Activated CD4-positive, CD25-positive, alpha-beta regulatory T cell treated with anti-CD3 and anti-CD28 coated beads, Interleukin-2, amount 50 U/mL, for 24 hours (primary cell): ENCODE measurements around the gene SLC9A8.
A peak's percentile ranks its signal among the peaks of the same experiment; 100 is the strongest.

Source experiments
- ATAC-seq, 2 donors: fragments of 150-1000 bp; cut with Tn5 transposase; one replicate each; pipeline ENCODE4 v1.10.0; 2021; ENCODE audit warnings: mild to moderate bottlenecking in 1 of 2, moderate library complexity in 1 of 2

Gene SLC9A8

DNA sequence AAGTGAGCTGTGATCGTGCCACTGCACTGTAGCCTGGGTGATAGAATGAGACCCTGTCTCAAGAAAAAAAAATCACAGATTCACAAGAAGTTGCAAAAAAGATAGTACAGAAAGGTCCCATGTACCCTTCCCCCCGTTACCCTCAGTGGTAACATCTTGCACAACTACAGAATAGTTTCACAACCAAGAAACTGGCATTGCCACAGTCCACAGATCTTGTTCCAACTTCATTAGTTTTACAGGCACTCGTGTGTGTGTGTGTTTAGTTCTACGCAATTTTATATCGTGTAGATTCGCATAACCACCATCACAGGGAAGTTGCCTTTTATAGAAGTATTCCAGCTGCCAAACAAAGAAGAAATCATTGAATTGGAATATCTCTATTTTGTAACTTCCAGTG, 83.6 kb downstream of the SLC9A8 start:
- no peak for ATAC-seq

DNA sequence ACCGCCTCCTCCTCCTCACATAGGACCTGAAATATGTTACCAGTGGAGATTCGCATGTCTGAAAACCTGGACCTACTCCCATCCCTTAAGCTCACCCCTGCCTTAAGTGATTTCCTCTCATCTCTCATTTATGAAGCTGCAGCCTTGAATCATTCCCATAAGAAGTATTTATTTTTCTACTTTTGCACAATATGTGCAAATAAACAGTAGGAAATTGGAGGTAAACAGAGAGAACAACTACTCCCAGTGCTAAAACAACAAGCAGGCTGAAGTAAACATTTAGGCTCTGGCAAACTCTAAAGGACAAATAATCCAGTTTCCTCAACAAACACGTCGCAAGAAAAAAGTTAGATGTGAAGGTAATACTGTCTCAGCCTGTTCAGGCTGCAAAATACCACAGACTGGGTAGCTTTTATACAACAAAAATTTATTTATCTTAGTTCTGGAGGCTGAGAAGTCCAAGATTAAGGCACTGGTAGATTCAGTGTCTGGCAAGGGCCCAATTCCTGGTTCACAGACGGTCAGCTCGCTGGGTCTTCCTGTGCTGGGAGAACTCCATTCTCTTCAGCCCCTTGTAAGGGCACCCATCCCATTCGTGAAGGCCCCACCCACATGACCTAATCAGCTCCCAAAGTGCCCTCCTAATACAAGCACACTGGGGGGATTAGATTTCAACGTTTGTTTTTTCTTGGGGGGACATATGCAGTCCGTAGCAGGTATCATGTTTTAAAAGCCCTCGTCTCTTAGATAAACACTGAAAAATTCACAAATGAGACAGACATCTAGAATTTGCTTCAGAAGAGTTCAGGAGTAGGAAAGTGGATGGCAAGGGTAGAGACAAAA, 87.1 kb downstream of the SLC9A8 start:
- no peak for ATAC-seq

DNA sequence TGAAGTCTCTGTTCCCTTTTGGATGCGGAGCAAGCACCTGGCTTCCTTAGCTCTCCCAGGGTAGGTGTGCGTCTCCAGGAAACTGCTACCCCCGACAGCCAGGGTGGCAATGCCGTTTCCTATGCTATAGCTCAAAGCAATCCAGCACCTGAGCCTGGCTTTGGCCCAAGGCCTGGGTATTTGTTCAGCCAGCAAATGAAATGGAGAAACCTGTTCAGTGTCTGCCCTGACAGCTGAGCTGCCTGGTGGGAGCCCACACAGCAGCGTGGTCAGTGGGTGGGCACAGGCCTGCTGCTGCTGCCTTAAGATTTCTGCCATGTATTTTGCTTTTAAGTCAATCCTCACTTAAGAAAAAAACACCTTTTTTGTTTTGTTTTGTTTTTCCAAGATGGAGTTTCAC, 89.0 kb downstream of the SLC9A8 start:
- ATAC-seq, result no peak

DNA sequence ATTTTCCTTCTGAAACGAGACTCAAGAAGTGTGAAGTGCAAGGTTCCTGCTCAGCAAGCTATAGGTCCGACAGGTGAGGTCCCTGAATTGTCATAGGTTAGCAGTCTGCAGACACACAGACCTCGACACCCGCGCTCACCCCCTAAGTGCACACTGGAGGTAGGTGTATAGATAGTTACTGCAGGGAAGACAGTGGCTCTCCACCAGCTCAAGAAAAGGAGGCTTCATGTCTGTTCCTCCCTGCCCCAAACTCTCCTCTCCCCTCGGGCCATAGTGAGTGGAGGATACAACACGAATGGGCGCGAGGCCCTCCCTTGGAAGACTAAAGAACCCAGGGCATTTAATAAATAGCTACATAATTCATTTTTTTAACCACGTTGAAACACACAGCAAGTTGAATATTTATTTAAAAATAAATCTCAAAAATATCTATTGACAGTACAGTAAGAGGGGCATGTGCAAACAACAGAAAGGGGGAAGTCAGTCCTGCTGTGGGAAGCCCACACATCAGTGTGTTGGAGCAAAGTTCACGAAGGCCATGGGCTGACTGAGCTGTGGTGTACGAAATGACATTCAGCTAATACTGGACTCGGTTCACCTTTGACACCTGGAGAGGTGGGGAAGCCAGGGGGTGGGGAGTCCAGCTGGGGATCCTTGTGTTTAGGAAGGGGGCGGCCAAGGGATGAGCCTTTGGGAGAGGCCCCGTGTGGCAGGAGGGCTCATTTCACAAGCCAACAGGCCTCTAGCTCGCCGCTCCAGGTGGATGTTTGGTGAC, 92.0 kb downstream of the SLC9A8 start:
- no peak for ATAC-seq

DNA sequence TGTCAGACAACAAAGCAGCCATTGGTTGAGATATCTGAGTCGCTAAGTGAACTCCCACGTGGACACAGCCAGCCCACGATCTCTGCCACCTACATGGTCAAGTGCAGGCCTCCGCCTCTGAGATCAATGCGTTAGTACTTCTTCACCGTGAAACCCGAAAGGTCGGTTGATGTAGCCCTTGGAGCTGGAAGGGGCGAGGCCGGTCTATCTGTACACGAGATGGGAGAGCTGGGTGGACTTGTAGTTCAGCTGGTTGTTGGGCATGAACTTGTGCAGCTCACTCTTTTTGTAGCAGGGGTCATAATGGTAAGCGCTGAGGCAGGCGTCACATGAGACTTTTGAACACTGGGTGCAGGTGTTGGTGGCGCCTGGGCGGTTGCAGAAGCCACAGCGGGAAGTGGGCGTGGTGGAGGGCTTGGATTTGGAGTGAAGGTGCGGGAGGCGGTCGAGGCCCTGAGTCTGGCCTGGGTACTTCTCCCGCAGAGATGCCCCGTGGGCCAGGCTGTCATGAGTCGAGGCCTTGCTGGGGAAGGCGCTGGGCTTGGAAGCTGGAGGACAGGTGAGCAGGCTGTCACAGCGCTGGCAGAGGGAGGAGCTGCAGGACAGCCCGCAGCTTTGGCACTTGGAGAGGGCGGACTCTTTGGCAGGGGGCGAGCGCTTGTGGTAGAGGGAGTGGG, 92.9 kb downstream of the SLC9A8 start:
- no peak for ATAC-seq

DNA sequence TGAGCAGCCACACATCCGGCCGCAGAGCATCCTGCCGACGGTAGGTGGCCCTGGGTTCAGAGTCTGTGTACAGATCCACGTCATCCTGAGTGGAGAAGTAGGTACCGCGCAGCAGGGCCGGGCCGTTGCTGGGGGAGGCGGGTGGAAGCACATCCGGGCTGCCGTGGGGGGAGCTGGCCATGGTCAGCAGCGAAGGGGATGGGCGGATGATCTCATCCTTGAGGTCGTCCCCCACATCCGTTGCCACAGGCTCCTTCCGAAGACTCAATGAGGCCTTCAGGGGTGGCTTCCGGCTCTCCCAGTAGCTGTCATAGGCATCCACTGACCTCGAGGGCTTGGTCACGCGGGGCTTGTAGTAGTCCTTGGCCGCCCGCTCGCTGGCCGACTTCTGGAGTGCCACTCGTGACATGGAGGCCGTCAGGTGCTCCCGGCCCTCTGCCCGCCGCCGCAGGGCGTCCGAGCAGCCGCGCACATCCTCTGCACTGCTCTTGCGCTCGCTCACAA, 93.5 kb downstream of the SLC9A8 start:
- ATAC-seq, result no peak

DNA sequence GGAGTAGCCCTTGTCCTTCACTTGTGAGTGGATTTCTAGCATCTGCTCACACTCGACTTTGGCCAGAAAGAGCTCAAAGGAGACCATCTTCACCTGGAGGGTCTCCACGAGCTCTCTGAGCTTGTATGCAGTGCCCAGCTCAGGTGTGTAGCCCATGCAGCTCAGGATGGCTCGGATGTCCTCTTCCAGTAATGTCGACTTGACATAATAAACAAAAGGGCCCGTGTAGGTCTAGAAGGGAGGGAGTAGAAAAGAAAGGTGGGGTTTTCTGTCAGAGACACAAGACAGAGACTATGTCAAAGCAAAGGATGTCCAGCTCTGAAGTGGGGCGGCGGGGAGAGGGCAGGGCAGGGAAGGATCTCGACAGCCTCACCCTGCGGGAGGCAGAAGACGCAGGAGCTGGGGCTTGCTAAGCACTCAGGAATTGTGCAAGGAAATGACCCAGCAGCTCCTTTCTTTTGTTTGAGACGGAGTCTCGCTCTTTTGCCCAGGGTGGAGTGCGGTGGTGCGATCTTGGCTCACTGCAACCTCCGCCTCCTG, 94.1 kb downstream of the SLC9A8 start:
- no peak for ATAC-seq

DNA sequence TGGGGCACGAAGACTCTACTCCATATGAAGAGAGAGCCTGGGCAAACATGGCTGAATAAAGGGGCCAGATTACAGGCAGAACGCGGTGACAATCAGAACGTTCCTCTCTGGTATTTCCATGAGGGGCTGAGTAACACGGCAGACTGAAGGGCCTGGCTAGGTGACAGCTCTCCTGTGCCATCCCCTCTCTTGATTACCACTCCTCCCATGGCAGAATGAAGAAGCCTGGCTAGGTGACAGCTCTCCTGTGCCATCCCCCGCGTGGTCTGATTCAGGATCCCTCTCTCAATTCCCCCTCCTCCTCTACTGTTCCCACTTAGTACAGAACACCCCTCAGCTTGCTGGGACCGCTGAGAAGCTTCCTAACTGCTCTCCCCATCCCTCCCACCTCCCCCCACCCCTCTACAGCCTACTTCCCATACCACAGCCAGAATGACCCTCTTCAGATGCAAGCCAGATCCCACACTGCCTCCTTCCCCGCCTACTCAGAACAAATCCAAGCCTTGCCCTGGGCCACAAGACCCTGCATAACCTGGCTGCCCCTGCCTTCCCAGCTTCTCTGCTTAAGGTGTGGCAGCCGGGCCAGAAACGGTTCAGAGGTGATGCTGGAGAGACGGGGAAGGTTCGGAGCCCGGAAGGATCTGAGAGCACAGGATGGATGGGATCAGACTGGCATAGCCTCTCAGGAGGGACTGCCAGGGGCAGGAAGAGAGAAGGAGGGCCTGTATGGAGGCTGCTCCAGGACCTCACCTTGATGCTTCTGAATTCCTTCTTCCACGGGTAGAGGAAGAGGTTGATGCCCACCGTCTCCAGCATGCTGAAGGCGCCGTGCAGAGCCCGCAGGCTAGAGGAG, 95.0 kb downstream of the SLC9A8 start:
- no peak for ATAC-seq

DNA sequence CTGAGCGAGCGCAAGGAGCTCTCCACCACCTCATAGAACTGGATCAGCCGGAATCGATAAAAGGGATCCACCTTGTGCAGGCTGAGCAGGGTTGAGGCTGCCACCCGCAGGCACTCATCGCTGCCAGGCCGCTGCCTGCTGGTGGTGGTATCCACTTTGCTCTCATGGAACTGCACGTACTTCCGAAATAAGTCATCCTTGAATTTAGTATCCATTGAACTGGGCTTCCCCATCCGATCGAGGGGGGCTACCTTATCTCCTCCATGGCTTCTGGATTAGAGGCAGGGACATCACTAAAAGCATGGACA, 95.6 kb downstream of the SLC9A8 start:
- ATAC-seq, result no peak

DNA sequence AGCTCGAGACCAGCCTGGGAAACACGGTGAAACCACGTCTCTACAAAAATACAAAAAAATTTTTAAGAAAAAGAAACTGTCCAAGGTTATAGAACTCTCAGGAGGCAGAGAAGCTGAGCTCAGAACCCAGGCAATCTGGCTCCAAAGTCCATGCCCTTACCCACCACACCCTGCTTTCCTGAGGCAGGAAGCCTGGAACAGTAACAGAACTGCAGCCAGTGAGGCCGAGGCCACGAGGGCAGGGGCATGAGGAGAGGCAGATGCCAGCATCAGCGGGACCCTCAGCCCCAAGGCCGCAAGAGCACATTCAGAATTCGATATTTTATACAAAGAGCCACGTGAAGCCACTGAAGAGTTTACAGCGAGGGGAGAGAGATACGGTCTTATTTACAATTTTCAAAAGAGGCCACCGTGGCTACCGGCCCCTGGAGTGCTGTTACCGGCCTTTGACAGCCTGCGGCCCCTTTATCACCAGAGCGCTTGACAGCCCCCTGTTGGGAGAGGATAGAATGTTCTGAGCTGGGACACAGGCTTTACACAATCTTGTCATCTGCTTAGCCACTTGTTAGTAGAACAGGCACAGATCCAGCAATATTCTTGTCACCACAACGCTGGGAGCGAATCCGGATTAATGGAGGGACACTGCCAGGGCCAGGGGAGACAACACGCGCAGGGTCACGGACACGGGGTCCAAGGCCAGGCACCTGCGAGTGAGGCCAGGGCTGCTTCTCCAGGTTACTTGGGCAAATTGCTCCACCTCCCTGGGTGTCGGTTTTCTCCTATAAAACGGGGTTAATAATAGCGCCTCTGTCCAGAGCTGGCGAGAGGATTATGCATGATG, 97.1 kb downstream of the SLC9A8 start:
- no peak for ATAC-seq

DNA sequence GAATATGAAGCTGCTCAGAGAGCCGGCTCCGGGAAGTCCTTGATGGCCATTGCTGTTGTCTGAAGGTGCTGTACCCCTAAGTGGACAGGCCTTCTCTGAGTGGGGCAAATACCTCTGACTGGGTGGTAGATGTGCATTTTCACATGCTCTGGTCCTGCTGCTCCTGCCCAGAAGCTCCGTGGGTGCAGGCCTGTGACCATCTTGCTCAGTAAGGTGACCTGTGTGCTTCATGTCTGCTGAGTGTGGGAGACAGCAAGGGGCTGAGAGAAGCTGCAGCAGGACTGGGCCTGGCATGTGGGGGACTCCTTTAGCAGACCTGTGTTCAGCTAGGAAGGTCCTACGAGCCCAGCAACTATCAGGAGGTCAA, 97.7 kb downstream of the SLC9A8 start:
- ATAC-seq, result no peak

DNA sequence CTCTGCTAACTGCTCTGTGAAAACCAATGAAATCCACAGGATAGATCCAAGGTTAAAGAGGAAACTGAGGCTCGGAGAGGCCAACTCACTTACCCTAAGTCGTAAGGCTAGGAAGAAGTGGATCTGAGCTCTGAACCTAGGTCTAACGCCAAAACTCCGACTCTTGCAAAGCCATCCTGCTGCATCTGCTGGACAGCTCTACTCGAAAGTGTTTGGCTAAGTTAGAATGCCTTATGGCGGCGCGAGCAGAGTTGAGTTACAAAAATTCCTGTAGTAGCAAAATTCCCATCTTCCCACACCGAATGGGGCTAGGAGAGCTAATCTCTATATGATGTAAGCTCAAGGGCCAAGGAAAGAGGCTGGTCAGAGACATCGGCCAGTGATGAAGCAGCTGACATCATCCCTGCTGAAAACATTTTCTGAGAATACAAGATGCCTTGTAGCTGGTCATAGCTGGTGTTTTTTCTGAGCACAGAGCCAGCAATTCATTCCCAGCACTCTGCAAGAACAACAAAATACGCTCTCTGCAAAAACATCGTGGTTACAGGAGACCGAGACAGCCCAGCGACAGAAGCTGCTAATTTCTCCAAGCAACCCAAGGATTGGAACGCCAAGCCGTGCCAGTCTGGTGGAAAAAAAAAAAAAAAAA, 100.9 kb downstream of the SLC9A8 start:
- ATAC-seq, result no peak

DNA sequence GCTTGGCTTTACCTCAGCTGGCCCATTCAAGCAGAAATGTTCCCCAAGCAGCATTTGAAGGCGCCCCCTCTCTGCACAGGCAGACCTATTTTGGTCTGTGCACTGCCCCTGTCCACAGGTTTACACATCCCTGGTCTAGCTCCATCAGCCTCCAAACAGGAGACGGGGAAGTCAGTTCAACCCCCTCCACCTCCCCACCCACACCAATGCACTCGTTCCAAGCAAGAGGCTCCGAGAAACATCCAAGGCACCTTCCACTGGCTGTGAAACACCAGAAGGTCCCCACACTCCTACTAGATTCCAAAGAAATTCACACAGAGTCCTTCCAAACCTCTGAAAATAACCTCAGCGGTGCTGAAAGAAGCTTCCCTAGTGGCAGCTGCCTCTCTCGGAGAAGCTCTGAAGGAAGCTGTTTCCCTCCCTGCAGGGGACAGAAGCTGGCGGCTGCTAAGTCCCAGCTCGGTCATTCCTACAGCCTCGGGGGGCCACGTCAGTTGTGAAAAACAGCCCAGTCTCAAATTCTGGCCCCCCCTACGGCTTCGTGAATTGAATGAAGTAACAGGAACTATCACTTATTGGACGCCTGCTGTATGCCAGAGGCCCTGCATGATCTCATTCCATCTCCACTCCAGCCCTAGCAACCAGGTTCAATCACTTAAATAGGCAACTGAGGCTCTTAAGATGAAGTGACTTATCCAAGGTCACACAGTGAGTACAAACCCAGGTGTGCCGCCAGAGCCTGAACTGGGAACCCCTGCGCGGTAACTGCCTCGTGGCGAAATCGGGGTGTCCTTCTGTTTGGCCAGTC, 101.9 kb downstream of the SLC9A8 start:
- ATAC-seq, result no peak

DNA sequence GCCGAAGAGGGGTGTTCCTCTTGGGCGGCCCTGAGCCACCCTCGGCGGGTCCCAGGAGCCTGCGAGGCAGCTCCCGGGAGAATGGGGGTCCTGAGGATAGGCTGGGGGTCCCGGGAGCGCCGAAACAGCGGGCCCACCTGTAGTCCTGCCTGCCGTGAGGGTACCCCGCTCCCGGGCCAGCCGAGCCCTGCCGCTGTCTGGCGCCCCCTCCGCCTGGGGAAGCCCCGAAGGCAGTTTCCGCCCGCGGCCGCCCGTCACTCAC, 102.4 kb downstream of the SLC9A8 start:
- peak; percentile 15 to 18 for ATAC-seq

DNA sequence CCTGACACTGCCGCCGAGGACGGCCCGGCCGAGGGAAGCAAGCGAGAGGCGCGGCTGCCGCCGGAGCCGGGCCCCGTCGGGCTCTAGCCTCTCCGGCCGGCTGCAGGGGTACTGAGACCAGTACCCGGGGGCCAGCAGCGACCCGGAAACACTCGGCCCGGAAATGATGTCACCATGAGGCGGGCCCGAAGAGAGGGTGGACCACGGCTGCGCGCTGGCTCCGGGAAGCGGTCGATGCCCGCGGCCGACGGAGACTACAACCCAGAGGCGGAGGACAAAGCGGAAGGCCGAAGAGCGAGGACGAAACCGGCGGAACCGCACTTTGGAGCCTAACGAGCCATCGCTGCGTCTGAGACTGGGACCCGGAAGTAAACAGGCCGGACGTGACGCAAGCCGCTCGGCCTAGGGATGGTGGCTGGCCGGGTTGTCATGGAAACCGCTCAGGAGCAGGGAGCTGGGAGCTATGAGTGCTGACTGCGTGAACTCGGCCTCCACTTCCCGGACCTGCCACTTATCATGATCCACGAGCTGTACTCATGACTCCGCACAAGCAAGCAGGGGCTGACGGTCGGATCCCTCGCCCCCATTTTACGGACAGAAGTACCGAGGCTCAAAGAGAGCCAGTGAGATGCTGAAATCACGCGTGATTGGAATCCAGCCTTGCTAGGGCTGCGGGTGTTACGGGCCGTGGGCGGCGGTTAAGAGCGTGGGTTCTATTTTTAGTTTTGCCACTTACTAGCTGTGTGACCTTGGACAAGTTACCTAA, 102.9 kb downstream of the SLC9A8 start, which contains the start of gene SPATA2:
TSS of gene SPATA2 (minus strand) at position 150 of the 766 bp plus-strand sequence. CDS start 7,039 bp downstream, outside the sequence.
- ATAC-seq, result peak; percentile 84 to 86

DNA sequence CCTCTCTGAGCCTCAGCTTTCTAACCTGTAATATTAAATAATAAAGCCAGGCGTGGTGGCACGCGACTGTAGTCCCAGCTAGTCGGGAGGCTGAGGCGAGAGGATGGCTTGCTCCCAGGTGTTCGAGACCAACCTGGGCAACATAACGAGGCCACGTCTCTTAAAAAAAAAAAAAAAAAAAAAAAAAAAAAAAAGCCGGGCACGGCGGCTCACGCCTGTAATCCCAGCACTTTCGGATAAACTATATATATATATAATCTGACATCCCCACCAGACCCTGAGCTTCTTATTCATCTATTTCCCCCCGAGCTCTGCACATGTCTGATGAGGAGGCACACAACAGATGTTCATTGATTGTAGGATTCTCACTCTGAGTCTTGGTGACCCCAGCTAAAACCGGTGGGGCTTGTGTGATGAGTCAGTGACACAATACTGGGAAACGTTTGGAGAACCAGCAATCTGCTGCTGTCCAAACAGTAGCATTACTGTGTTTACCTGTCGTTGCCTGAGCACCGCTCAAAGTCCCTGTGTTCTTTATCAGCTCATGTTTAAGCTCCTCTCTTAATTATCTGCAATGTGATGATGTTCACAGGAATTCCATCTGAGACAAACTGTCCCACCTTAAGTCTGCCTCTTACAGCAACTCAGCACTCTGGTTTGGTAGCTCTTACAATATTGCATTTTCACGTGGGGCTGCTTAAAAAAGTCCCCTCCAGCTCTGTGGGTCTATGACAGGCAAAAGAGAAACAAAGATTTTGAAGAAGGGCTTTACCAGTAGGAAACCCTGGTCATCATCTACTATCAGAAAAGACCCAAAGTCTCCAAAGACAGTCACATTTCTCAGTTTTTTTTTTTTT, 103.7 kb downstream of the SLC9A8 start:
- peak; percentile 39 for ATAC-seq

DNA sequence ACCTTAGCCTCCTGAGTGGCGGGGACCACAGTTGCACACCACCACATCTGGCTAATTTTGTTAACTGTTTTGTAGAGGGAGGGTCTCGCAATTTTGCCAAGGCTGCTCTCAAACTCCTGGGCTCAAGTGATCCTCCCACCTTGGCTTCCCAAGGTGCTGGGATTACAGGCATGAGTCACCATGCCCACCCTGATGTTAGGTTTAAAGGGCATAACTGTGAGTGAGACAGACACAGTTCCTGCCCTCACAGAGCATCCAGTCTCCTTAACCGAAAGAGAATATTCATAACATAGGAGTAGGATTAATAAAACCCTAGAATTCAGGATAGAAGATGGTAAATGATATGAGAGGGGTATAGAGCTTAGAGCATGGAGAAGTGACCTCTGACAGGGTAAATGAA, 105.8 kb downstream of the SLC9A8 start:
- ATAC-seq, result no peak

DNA sequence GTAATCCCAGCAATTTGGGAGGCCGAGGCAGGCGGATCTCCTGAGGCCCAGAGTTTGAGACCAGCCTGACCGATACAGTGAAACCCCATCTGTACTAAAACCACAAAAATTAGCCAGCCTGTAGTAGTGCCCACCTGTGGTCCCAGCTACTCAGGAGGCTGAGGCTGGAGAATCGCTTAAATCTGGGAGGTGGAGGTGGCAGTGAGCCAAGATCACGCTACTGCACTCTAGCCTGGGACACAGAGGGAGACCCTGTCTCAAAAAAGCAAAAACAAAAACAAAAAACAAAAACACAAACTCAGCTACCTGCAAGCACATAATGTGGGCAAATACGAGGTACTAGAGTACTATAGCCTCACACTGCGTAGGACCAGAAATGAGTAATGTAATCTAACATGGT, 106.4 kb downstream of the SLC9A8 start:
- ATAC-seq, result no peak
